OCI-LY3 (cell line): Measurements from ENCODE around the gene ABCA8.

Source experiments
- H2AFZ ChIP-seq: fragments of 200-600, 300-600 bp; shearing (Covaris generic); 2 replicates; pipeline ENCODE4 v1.6.0; 2014; ENCODE audit warnings: antibody characterized with exemption, low read depth, low read length
- H3K27ac ChIP-seq: fragments of 200-600, 300-600 bp; sonication (generic); 2 replicates; pipeline ENCODE4 v1.5.1; 2014; ENCODE audit warnings: mild to moderate bottlenecking, low read length, moderate library complexity, mixed read lengths
- H3K27me3 ChIP-seq: fragments of 200-600, 300-600 bp; sonication (generic); 2 replicates; pipeline ENCODE4 v1.6.1; 2014; ENCODE audit warnings: low read depth, low read length, mixed read lengths
- H3K36me3 ChIP-seq: fragments of 200-600, 300-600 bp; sonication (generic); replicated peaks from 2 replicates; pipeline ENCODE3; 2014; ENCODE audit warnings: low read depth, low read length, mixed read lengths
- H3K4me1 ChIP-seq: fragments of 300-600, 200-600 bp; sonication (generic); 2 replicates; pipeline ENCODE4 v1.6.1; 2014; ENCODE audit warnings: low read length, mixed read lengths
- H3K4me2 ChIP-seq: fragments of 200-600, 300-600 bp; sonication (generic); 2 replicates; pipeline ENCODE4 v1.6.1; 2014; ENCODE audit warnings: low read length, mixed read lengths
- H3K4me3 ChIP-seq: fragments of 300-600, 200-600 bp; sonication (generic); 2 replicates; pipeline ENCODE4 v1.5.1; 2014; ENCODE audit warnings: antibody characterized with exemption, mild to moderate bottlenecking, low read length, moderate library complexity
- H3K79me2 ChIP-seq: fragments of 300-600, 200-600 bp; shearing (Covaris generic); 2 replicates; pipeline ENCODE4 v1.6.1; 2014; ENCODE audit warnings: mild to moderate bottlenecking, low read length, mixed read lengths
- H3K9ac ChIP-seq: fragments of 300-600, 200-600 bp; shearing (Covaris generic); 2 replicates; pipeline ENCODE4 v1.6.0; 2014; ENCODE audit warnings: mild to moderate bottlenecking, low read length, moderate library complexity
- H3K9me3 ChIP-seq: fragments of 200-600, 300-600 bp; shearing (Covaris generic); 2 replicates; pipeline ENCODE4 v1.6.1; 2014; ENCODE audit warnings: low read length, mixed read lengths; ENCODE audit not compliant: insufficient read depth
- H4K20me1 ChIP-seq: fragments of 200-600, 300-600 bp; sonication (generic); 2 replicates; pipeline ENCODE4 v1.6.1; 2016; ENCODE audit warnings: low read length, mixed read lengths; ENCODE audit not compliant: insufficient read depth
- CTCF ChIP-seq: fragments of 200-600, 300-600 bp; sonication (generic); IDR thresholded peaks from 2 replicates; pipeline ENCODE4 v1.5.1; 2014; ENCODE audit warnings: antibody characterized with exemption, low read length, low read depth
- EZH2phosphoT487 ChIP-seq: fragments of 200-600 bp; shearing (Covaris generic); IDR thresholded peaks from 2 replicates; pipeline ENCODE4 v1.6.1; 2018; ENCODE audit warnings: antibody characterized with exemption, mixed run types, low read depth

ABCA8 gene

GRCh38 chr17:68908045-68908444 is 47.1 kb downstream of the ABCA8 start:
- Histone ChIP-seq H3K36me3 (no peaks in the 10 kb centered on the region), H3K27me3 (no peaks in the 10 kb centered on the region), H3K4me2 (peak overlapping the region; percentile 24), H2AFZ (no peak overlapping the region; the same call in 1 of the 2 replicates), H4K20me1 (no peaks in the 10 kb centered on the region), H3K9ac (no peak overlapping the region), H3K4me3 (no peak overlapping the region), H3K9me3 (no peaks in the 10 kb centered on the region), H3K27ac (no peak overlapping the region), H3K4me1 (peaks cover 24% of the 10 kb centered on the region), H3K79me2 (no peaks in the 10 kb centered on the region)
- no peak for TF ChIP-seq EZH2phosphoT487
- no peak for TF ChIP-seq CTCF

GRCh38 chr17:68906638-68907037 is 48.6 kb downstream of the ABCA8 start:
- no peaks in the 10 kb centered on the region for H3K9me3 ChIP-seq
- H3K4me3 ChIP-seq, result no peak overlapping the region
- H2AFZ ChIP-seq, result no peak overlapping the region
- no peak overlapping the region for H3K9ac ChIP-seq
- H3K4me2 ChIP-seq, result no peak overlapping the region
- TF ChIP-seq CTCF, result peak; percentile 54
- TF ChIP-seq EZH2phosphoT487, result no peak
- H3K36me3 ChIP-seq, result no peaks in the 10 kb centered on the region
- H3K79me2 ChIP-seq, result no peaks in the 10 kb centered on the region
- H3K27ac ChIP-seq, result no peak overlapping the region
- no peaks in the 10 kb centered on the region for H4K20me1 ChIP-seq
- H3K27me3 ChIP-seq, result no peaks in the 10 kb centered on the region
- peaks cover 24% of the 10 kb centered on the region for H3K4me1 ChIP-seq

- peaks cover 9% of the 10 kb centered on the region for H3K4me1 ChIP-seq
- H3K27me3 ChIP-seq, result no peaks in the 10 kb centered on the region
- H3K4me2 ChIP-seq, result no peak overlapping the region
- no peaks in the 10 kb centered on the region for H4K20me1 ChIP-seq
- H2AFZ ChIP-seq, result no peak overlapping the region
- no peak overlapping the region for H3K4me3 ChIP-seq
- H3K27ac ChIP-seq, result no peak overlapping the region
- no peaks in the 10 kb centered on the region for H3K79me2 ChIP-seq
- no peak overlapping the region for H3K9ac ChIP-seq
- TF ChIP-seq CTCF (no peak), EZH2phosphoT487 (no peak)
- H3K36me3 ChIP-seq, result no peaks in the 10 kb centered on the region
- no peaks in the 10 kb centered on the region for H3K9me3 ChIP-seq
These were observed 51.9 kb downstream of the ABCA8 start for GRCh38 chr17:68903286-68903685.

GRCh38 chr17:68897557-68897956 is 57.6 kb downstream of the ABCA8 start:
- H3K79me2 ChIP-seq, result no peaks in the 10 kb centered on the region
- no peak overlapping the region for H3K4me2 ChIP-seq
- no peak overlapping the region for H3K4me3 ChIP-seq
- H4K20me1 ChIP-seq, result no peaks in the 10 kb centered on the region
- H3K4me1 ChIP-seq, result no peaks in the 10 kb centered on the region
- no peak overlapping the region for H2AFZ ChIP-seq
- H3K27me3 ChIP-seq, result no peaks in the 10 kb centered on the region
- no peak overlapping the region for H3K27ac ChIP-seq
- peaks cover 13% of the 10 kb centered on the region; the same call in 1 of the 2 replicates for H3K9me3 ChIP-seq
- no peaks in the 10 kb centered on the region for H3K36me3 ChIP-seq
- H3K9ac ChIP-seq, result no peak overlapping the region
- no peak for TF ChIP-seq CTCF
- no peak for TF ChIP-seq EZH2phosphoT487
